ENCODE measurements around the gene LRRC8B. TPM values are rescaled to one million over a fixed set of nuclear protein-coding genes. Genes with fewer than 3 reads are reported as not detected.

LRRC8B gene
- total RNA-seq, 1 donor from 2014 or later: 62.3 TPM

- Mint-ChIP-seq H3K36me3 (ENCODE audit: low read depth) (peaks cover 11% of the 10 kb centered on the region), H3K4me3 (peak overlapping the region; percentile 87), H3K4me1 (ENCODE audit: low read depth) (peaks cover 91% of the 10 kb centered on the region), H3K27me3 (ENCODE audit: insufficient read depth) (no peaks in the 10 kb centered on the region), H3K9me3 (no peaks in the 10 kb centered on the region), H3K27ac (peak overlapping the region; percentile 99)
- intact Hi-C loops (cut with micrococcal nuclease): loop anchor here (2.0 to 5.0 kb wide), 3 partner anchors 19 to 385 kb away; partner anchors contain the start of gene ZNF326
- DNase-seq (ENCODE audit: low spot score): peak; percentile 49
Observed at GRCh38 chr1:89609781-89610456, 85.3 kb downstream of the LRRC8B start.

DNA sequence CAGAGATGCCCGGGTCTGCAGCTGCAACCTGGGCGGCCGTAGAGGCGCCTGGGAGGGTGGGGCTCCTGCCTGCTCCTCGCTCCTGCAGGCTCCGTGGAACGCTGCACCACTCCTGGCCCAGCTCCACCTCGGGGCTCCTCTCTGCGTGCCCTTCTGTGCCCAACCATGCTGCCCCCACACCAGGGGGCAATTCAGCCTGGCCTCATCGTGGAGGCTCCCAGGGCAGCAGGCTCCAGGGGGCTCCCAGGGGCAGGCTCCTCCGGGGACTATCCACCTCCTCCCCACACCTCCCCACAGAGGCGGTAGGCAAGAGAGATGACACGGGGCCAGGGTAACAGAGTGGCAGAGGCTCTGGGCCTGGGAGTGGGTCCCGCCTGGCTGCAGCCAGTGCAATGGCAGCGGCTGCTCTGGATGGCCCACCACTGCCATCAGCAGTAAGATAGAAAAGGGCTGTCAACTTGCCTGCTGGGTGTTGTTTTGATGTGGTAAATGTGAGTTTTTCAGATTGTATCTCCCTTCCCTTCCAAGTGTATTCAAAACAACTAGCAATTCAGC lies 85.9 kb downstream of the LRRC8B start:
- Mint-ChIP-seq H3K27me3 (ENCODE audit: insufficient read depth) (no peaks in the 10 kb centered on the region), H3K36me3 (ENCODE audit: low read depth) (peaks cover 11% of the 10 kb centered on the region), H3K9me3 (no peaks in the 10 kb centered on the region), H3K27ac (peak overlapping the region; percentile 99), H3K4me1 (ENCODE audit: low read depth) (peaks cover 90% of the 10 kb centered on the region), H3K4me3 (peak overlapping the region; percentile 78)
- peak; percentile 57 for DNase-seq (ENCODE audit: low spot score)
- intact Hi-C loops (cut with micrococcal nuclease): loop anchor here (1.0 to 5.0 kb wide), 11 partner anchors 7 to 384 kb away; partner anchors contain the start of genes LRRC8D and ZNF326

GRCh38 chr1:89611721-89612120 lies 87.1 kb downstream of the LRRC8B start:
- peak overlapping the region; percentile 73 for H3K4me3 Mint-ChIP-seq
- H3K9me3 Mint-ChIP-seq: no peaks in the 10 kb centered on the region
- H3K27me3 Mint-ChIP-seq (ENCODE audit: insufficient read depth): no peaks in the 10 kb centered on the region
- intact Hi-C loops (cut with micrococcal nuclease): loop anchor here (1.0 to 5.0 kb wide), 11 partner anchors 8 to 383 kb away; partner anchors contain the start of genes LRRC8D and ZNF326
- DNase-seq (ENCODE audit: low spot score): no peak
- H3K27ac Mint-ChIP-seq: peak overlapping the region; percentile 99
- peaks cover 17% of the 10 kb centered on the region for H3K36me3 Mint-ChIP-seq (ENCODE audit: low read depth)
- peaks cover 88% of the 10 kb centered on the region for H3K4me1 Mint-ChIP-seq (ENCODE audit: low read depth)

DNA sequence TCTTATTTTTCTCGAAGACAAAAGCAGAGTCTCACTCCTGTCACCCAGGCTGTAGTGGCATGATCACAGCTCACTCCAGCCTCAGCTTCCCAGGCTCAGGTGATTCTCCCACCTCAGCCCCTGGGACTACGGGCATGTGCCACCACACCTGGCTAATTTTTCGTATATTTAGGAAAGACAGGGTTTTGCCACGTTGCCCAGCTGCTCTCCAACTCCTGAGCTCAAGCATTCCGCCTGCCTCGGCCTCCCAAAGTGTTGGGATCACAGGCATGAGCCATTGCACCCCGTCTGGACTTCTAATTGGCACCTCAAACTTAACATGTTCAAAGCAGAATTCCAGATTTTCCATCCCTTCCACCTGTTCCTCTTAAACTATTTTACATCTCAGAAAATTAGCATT lies 89.3 kb downstream of the LRRC8B start:
- H3K4me1 Mint-ChIP-seq (ENCODE audit: low read depth): peaks cover 73% of the 10 kb centered on the region
- no peaks in the 10 kb centered on the region for H3K27me3 Mint-ChIP-seq (ENCODE audit: insufficient read depth)
- H3K27ac Mint-ChIP-seq: peak overlapping the region; percentile 7
- intact Hi-C loops (cut with micrococcal nuclease): loop anchor here (5.0 kb wide), 1 partner anchor 228 kb away; no protein-coding TSS in a partner anchor
- peaks cover 14% of the 10 kb centered on the region for H3K9me3 Mint-ChIP-seq
- H3K36me3 Mint-ChIP-seq (ENCODE audit: low read depth): peaks cover 36% of the 10 kb centered on the region
- no peak for DNase-seq (ENCODE audit: low spot score)
- no peak overlapping the region for H3K4me3 Mint-ChIP-seq

DNA sequence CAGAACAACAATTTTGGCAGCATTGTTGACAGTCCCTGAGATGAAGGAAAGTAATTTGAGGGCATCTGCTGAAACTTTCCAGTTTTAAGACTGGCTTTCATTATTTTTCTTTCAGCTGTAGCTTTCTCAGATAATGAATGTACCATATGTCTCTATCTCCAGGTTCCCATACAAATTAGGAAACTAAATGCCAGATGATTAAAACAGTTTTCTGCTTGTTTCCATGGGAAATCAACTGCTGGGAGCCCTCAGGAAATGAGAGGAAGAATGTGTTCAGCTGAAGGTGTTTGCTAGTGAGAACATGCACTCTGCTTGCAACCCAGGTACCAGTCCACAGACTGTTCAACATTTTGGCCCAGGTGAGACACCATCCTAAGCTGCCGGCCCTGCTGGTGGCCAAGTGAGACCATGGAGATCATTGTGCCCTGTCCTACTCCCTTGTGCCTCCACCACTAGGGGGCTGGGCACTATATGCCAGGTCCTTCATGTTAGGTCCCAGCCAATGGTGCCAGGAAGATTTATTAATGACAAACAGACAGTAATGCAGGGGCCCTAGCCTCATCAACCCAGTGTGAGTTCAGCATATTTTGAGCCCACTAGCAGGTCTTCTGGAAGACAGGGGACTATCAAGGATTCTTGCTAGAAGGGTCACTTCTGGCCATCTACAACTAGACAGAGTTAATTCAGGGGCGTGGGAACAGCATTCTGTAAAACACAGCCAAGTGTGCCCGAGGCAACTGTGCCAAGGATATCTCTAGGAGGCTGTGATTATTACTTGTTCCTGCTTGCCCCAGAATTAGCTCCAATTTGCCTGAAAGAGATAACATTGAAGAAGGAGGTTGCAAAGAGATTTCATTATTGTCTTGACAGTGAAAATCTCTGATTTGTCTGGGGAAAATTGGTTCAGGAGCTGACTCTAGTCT lies 91.3 kb downstream of the LRRC8B start:
- Mint-ChIP-seq H3K4me1 (ENCODE audit: low read depth) (peaks cover 71% of the 10 kb centered on the region), H3K4me3 (no peak overlapping the region), H3K27me3 (ENCODE audit: insufficient read depth) (no peaks in the 10 kb centered on the region), H3K27ac (no peak overlapping the region), H3K36me3 (ENCODE audit: low read depth) (peaks cover 47% of the 10 kb centered on the region), H3K9me3 (peaks cover 14% of the 10 kb centered on the region)
- no peak for DNase-seq (ENCODE audit: low spot score)
- intact Hi-C loops (cut with micrococcal nuclease): no loop called here

DNA sequence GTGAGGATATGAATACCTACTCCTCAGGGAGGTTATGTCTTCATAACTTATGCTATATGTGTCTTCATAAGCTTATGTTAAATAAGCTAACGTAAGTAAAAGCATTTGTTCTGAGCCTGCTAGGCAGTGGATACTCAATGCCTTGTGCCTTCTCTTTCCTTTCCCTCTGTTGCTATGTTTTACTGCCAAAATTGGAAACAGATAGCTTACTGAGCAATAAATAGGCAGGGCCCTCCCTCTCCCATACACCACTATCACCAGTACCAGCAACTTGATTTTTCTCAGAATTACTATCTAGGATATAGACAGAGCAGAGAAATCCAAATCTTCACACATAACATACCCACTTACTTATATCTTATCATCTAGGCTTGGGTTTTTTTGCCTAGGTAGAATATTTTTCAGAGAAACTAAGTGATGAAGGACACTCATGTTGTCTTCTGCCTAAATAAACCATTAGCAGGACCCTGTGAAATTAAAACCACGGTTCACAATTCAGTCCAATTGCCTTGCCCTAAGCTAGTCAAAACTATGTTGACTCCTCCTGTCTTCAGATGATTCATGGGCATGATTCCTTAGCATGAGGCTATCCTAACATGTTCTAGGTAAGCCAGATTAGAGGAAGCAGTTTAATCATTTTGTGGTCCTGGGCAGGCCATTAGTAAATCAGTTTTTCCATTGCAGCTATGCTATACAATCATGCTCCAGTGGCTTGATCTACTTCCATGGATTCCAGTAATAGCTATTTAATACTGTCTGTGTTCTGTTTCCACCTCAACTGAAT lies 92.4 kb downstream of the LRRC8B start:
- intact Hi-C loops (cut with micrococcal nuclease): no loop called here
- H3K27me3 Mint-ChIP-seq (ENCODE audit: insufficient read depth): no peaks in the 10 kb centered on the region
- DNase-seq (ENCODE audit: low spot score): no peak
- H3K9me3 Mint-ChIP-seq: peaks cover 14% of the 10 kb centered on the region
- H3K4me3 Mint-ChIP-seq: no peak overlapping the region
- H3K27ac Mint-ChIP-seq: no peak overlapping the region
- peaks cover 69% of the 10 kb centered on the region for H3K4me1 Mint-ChIP-seq (ENCODE audit: low read depth)
- H3K36me3 Mint-ChIP-seq (ENCODE audit: low read depth): peaks cover 50% of the 10 kb centered on the region

GRCh38 chr1:89620664-89621063 lies 96.0 kb downstream of the LRRC8B start:
- Mint-ChIP-seq H3K9me3 (peaks cover 14% of the 10 kb centered on the region), H3K27ac (peak overlapping the region; percentile 58), H3K36me3 (ENCODE audit: low read depth) (peaks cover 55% of the 10 kb centered on the region), H3K27me3 (ENCODE audit: insufficient read depth) (no peaks in the 10 kb centered on the region), H3K4me3 (peak overlapping the region; percentile 23), H3K4me1 (ENCODE audit: low read depth) (peaks cover 46% of the 10 kb centered on the region)
- intact Hi-C loops (cut with micrococcal nuclease): no loop called here
- no peak for DNase-seq (ENCODE audit: low spot score)

DNA sequence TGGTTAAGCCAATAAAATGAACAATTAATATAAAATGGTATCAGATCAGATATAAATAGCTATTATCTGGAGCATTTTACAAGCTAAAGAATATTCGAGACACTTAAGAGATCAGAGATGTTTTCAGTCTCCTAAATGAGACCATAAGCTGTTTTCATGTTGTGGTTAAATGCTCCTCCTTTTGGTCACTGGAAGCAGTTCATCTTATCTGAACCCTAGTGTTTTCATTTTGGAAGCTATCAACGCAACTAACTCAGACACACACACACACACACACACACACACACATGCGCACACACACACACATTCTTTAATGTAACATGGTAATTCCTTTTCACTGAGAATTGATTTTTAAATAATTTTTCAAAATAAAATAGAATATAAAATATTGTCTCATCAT lies 98.3 kb downstream of the LRRC8B start:
- no peak for DNase-seq (ENCODE audit: low spot score)
- Mint-ChIP-seq H3K4me1 (ENCODE audit: low read depth) (peaks cover 50% of the 10 kb centered on the region), H3K9me3 (peaks cover 6% of the 10 kb centered on the region), H3K27me3 (ENCODE audit: insufficient read depth) (no peaks in the 10 kb centered on the region), H3K36me3 (ENCODE audit: low read depth) (peaks cover 38% of the 10 kb centered on the region), H3K27ac (no peak overlapping the region), H3K4me3 (no peak overlapping the region)
- intact Hi-C loops (cut with micrococcal nuclease): no loop called here

DNA sequence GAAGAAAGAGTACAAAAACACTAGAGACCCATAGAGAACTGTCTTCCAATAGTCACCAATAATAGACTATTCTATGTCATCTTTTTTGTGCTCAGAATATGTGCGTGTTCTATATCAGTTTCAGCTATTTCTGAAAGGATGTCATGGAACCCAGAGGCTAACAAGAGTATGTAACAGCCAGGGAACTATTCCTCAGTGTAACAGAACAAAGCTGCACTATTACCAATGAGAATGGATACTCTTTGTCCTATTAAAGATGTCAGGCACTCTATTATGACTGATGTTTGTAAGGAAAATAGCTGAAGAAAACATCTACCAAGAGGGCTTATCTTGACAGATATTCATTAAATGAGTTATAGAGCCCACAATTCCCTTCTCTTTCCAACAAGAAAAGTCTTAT lies 99.7 kb downstream of the LRRC8B start:
- no peak overlapping the region for H3K4me3 Mint-ChIP-seq
- peaks cover 28% of the 10 kb centered on the region for H3K36me3 Mint-ChIP-seq (ENCODE audit: low read depth)
- H3K4me1 Mint-ChIP-seq (ENCODE audit: low read depth): peaks cover 59% of the 10 kb centered on the region
- intact Hi-C loops (cut with micrococcal nuclease): no loop called here
- no peaks in the 10 kb centered on the region for H3K9me3 Mint-ChIP-seq
- DNase-seq (ENCODE audit: low spot score): no peak
- no peaks in the 10 kb centered on the region for H3K27me3 Mint-ChIP-seq (ENCODE audit: insufficient read depth)
- H3K27ac Mint-ChIP-seq: no peak overlapping the region

DNA sequence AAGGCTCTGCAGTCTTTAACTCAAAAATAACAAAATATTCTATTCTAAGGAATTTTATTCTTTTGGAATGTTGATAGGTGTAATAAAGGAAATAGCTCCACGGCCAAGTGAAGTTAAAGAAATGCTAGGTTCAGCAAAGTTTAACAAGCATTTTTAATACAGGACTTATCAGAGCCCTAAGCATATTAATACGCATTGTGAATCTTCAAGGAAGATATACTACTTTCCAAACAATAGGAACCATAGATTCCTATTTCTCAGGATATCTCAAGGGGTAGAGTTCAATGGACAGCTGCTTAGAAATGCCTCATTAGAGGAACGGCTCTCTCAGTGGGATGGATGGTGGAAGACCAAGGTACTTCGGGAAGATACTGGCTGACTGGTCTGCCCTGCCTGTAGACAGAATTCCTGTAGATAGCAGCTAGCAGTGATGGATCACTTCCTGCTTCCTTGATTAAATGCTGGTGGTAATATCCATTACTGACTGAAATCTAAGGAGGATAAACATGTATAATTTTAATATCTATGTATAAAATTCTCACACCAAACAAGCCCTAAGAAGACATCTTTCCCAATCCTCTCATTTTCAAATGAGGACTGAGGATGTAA lies 100.2 kb downstream of the LRRC8B start:
- Mint-ChIP-seq H3K36me3 (ENCODE audit: low read depth) (peaks cover 27% of the 10 kb centered on the region), H3K27ac (no peak overlapping the region)

GRCh38 chr1:89627596-89627962 lies 103.0 kb downstream of the LRRC8B start:
- peaks cover 69% of the 10 kb centered on the region for H3K4me1 Mint-ChIP-seq (ENCODE audit: low read depth)
- H3K36me3 Mint-ChIP-seq (ENCODE audit: low read depth): peaks cover 17% of the 10 kb centered on the region
- H3K27me3 Mint-ChIP-seq (ENCODE audit: insufficient read depth): no peaks in the 10 kb centered on the region
- intact Hi-C loops (cut with micrococcal nuclease): loop anchor here (1.0 kb wide), 1 partner anchor 16 kb away; no protein-coding TSS in a partner anchor
- H3K9me3 Mint-ChIP-seq: no peaks in the 10 kb centered on the region
- DNase-seq (ENCODE audit: low spot score): no peak
- H3K4me3 Mint-ChIP-seq: no peak overlapping the region
- no peak overlapping the region for H3K27ac Mint-ChIP-seq

More for the DNA sequence above, 100.2 kb downstream of the LRRC8B start:
- Mint-ChIP-seq H3K9me3 (no peaks in the 10 kb centered on the region), H3K4me1 (ENCODE audit: low read depth) (peaks cover 63% of the 10 kb centered on the region), H3K27me3 (ENCODE audit: insufficient read depth) (no peaks in the 10 kb centered on the region), H3K4me3 (no peak overlapping the region)
- no peak for DNase-seq (ENCODE audit: low spot score)
- intact Hi-C loops (cut with micrococcal nuclease): no loop called here

GRCh38 chr1:89629146-89629545 lies 104.5 kb downstream of the LRRC8B start:
- Mint-ChIP-seq H3K4me3 (peak overlapping the region; percentile 22), H3K4me1 (ENCODE audit: low read depth) (peaks cover 65% of the 10 kb centered on the region), H3K27me3 (ENCODE audit: insufficient read depth) (no peaks in the 10 kb centered on the region), H3K36me3 (ENCODE audit: low read depth) (peaks cover 14% of the 10 kb centered on the region), H3K9me3 (no peaks in the 10 kb centered on the region), H3K27ac (peak overlapping the region; percentile 16)
- DNase-seq (ENCODE audit: low spot score): no peak
- intact Hi-C loops (cut with micrococcal nuclease): no loop called here

All from activated T-helper 1 cell treated with anti-CD3 and anti-CD28 coated beads, Interleukin-12 subunit alpha, Interleukin-12 subunit beta, Interleukin-2, Interleukin-4 antibody, amounts not matched to agents 30 ng/mL and 10 ng/mL and 1 ng/mL, durations not matched to agents 14 hours and 24 hours and 36 hours (primary cell).